ENCODE results near the gene TIGD4.

- TF ChIP-seq NFIC (IDR thresholded peaks at IDR 0.05) (no peak), REST (IDR thresholded peaks at IDR 0.05; ENCODE audit: low read depth) (no peak), YY1 (IDR thresholded peaks at IDR 0.05; ENCODE audit: low read depth) (no peak), CEBPB (IDR thresholded peaks at IDR 0.05) (no peak)
- TF ChIP-seq, protein P1, sequence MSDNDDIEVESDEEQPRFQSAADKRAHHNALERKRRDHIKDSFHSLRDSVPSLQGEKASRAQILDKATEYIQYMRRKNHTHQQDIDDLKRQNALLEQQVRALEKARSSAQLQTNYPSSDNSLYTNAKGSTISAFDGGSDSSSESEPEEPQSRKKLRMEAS (IDR thresholded peaks at IDR 0.05): no peak
Measured at GRCh38 chr4:152824561-152824960, 45.0 kb upstream of the TIGD4 start.
